MCF 10A (cell line): ENCODE results near the gene NOCT. TPM values are rescaled to one million over a fixed set of nuclear protein-coding genes. Genes with fewer than 3 reads are reported as not detected.

ENCODE experiments used
- BruUV-seq: library from RNA; stranded (reverse); fragments of 400-500 nt; replicated peaks from 2 replicates; lab custom pipeline; 2021; lab: Mats Ljungman, UMichigan
- CTCF ChIA-PET: fragments of 300-600 bp; sonication (Branson Sonifier 250); formaldehyde crosslinking; extraction: SDS; loops from one replicate; lab custom pipeline; 2021; ENCODE audit warnings: antibody characterized with exemption, inconsistent platforms; lab: Yijun Ruan, JAX
- POLR2A ChIA-PET: fragments of 300-600, 350-650 bp; sonication (Branson Sonifier 250); formaldehyde crosslinking; extraction: SDS; loops from one replicate; lab custom pipeline; 2020; ENCODE audit warnings: antibody characterized with exemption, inconsistent platforms; lab: Yijun Ruan, JAX
- DNase-seq: peaks from one replicate; pipeline ENCODE4 v3.0.0-alpha.2; 2018; ENCODE audit not compliant: unreplicated experiment
- H3K27ac Mint-ChIP-seq: one replicate; pipeline ENCODE4 v1.8.0; 2022; ENCODE audit warnings: mild to moderate bottlenecking, low read depth, mixed read lengths; ENCODE audit not compliant: unreplicated experiment
- H3K27me3 Mint-ChIP-seq: one replicate; pipeline ENCODE4 v1.8.0; 2022; ENCODE audit warnings: mixed read lengths; ENCODE audit not compliant: insufficient read depth, unreplicated experiment
- H3K36me3 Mint-ChIP-seq: one replicate; pipeline ENCODE4 v1.8.0; 2022; ENCODE audit warnings: mild to moderate bottlenecking, moderate library complexity, mixed read lengths; ENCODE audit not compliant: insufficient read depth, unreplicated experiment
- H3K4me1 Mint-ChIP-seq: one replicate; pipeline ENCODE4 v1.8.0; 2022; ENCODE audit warnings: mixed read lengths; ENCODE audit not compliant: insufficient read depth, unreplicated experiment
- H3K4me3 Mint-ChIP-seq: one replicate; pipeline ENCODE4 v1.8.0; 2022; ENCODE audit warnings: mild to moderate bottlenecking, moderate library complexity, mixed read lengths; ENCODE audit not compliant: unreplicated experiment
- H3K9me3 Mint-ChIP-seq: one replicate; pipeline ENCODE4 v1.8.0; 2022; ENCODE audit warnings: mixed read lengths; ENCODE audit not compliant: unreplicated experiment
- CTCF ChIP-seq: fragments of 200-600 bp; IDR thresholded peaks from one replicate; pipeline ENCODE4 v1.8.0; 2022; ENCODE audit warnings: antibody characterized with exemption, mild to moderate bottlenecking; ENCODE audit not compliant: unreplicated experiment
- intact Hi-C: fragments of 100-400 bp; cut with micrococcal nuclease; formaldehyde crosslinking; loops from 2 replicates; pipeline ENCODE4 v1.14.1; 2022
- total RNA-seq: library from RNA; stranded (reverse); gene quantifications from 2 replicates; pipeline ENCODE4 v1.2.3, GENCODE V29; 2022

The NOCT gene
- total RNA-seq, 1 experiment from 2014 or later = 25.5 TPM

- peaks cover 24% of the 10 kb centered on the region for H3K36me3 Mint-ChIP-seq
- TF ChIP-seq CTCF = no peak
- no TSS peak for BruUV-seq
- POLR2A ChIA-PET = interaction anchor here (1.0 to 10.7 kb wide), 6 partner anchors 19 to 222 kb away, joined by 3 to 163 read pairs (median 10); partner anchors contain the start of genes ELF2 and NOCT
- CTCF ChIA-PET = interaction anchor here (0.7 to 3.9 kb wide), 3 partner anchors 14 to 49 kb away, joined by 3 to 27 read pairs (median 3); no protein-coding TSS in a partner anchor
- H3K27ac Mint-ChIP-seq = no peak overlapping the region
- peaks cover 10% of the 10 kb centered on the region for H3K4me1 Mint-ChIP-seq
- no peaks in the 10 kb centered on the region for H3K9me3 Mint-ChIP-seq
- intact Hi-C loops = no loop called here
- DNase-seq = no peak
- no peak overlapping the region for H3K4me3 Mint-ChIP-seq
- no peaks in the 10 kb centered on the region for H3K27me3 Mint-ChIP-seq
Measured at GRCh38 chr4:139078926-139079325, 63.3 kb downstream of the NOCT start.

- CTCF ChIA-PET = interaction anchor here (0.6 to 1.6 kb wide), 4 partner anchors 14 to 213 kb away, joined by 3 to 6 read pairs (median 3); partner anchors contain the start of gene ELF2
- peak; percentile 98 for DNase-seq
- H3K4me1 Mint-ChIP-seq = peaks cover 10% of the 10 kb centered on the region
- TF ChIP-seq CTCF = no peak
- peaks cover 22% of the 10 kb centered on the region for H3K36me3 Mint-ChIP-seq
- no peaks in the 10 kb centered on the region for H3K9me3 Mint-ChIP-seq
- POLR2A ChIA-PET = interaction anchor here (0.7 to 10.7 kb wide), 20 partner anchors 10 to 830 kb away, joined by 3 to 163 read pairs (median 5); partner anchors contain the start of genes ELF2, NAA15, NDUFC1 and NOCT
- intact Hi-C loops = loop anchor here (5.0 kb wide), 2 partner anchors 66 to 219 kb away; partner anchors contain the start of genes NAA15, NDUFC1 and NOCT
- TSS peak; percentile 57 for BruUV-seq
- peak overlapping the region; percentile 97 for H3K4me3 Mint-ChIP-seq
- H3K27me3 Mint-ChIP-seq = no peaks in the 10 kb centered on the region
- H3K27ac Mint-ChIP-seq = peak overlapping the region; percentile 95
Measured at GRCh38 chr4:139082750-139083606, 67.4 kb downstream of the NOCT start.

- no peaks in the 10 kb centered on the region for H3K27me3 Mint-ChIP-seq
- no peaks in the 10 kb centered on the region for H3K9me3 Mint-ChIP-seq
- TF ChIP-seq CTCF = no peak
- peaks cover 15% of the 10 kb centered on the region for H3K4me1 Mint-ChIP-seq
- no TSS peak for BruUV-seq
- DNase-seq = peak; percentile 61
- ChIA-PET CTCF (interaction anchor here (1.6 kb wide), 1 partner anchor 53 kb away, joined by 6 read pairs; no protein-coding TSS in a partner anchor), POLR2A (interaction anchor here (0.9 to 10.7 kb wide), 15 partner anchors 10 to 218 kb away, joined by 3 to 163 read pairs (median 12); partner anchors contain the start of genes ELF2, NAA15, NDUFC1 and NOCT)
- H3K4me3 Mint-ChIP-seq = peak overlapping the region; percentile 97
- intact Hi-C loops = loop anchor here (5.0 kb wide), 2 partner anchors 66 to 219 kb away; partner anchors contain the start of genes NAA15, NDUFC1 and NOCT
- peak overlapping the region; percentile 95 for H3K27ac Mint-ChIP-seq
- H3K36me3 Mint-ChIP-seq = peaks cover 22% of the 10 kb centered on the region
Measured at GRCh38 chr4:139083607-139083955, 68.0 kb downstream of the NOCT start.
